Measurements from ENCODE around the gene ATP5PB.

ATP5PB gene

DNA sequence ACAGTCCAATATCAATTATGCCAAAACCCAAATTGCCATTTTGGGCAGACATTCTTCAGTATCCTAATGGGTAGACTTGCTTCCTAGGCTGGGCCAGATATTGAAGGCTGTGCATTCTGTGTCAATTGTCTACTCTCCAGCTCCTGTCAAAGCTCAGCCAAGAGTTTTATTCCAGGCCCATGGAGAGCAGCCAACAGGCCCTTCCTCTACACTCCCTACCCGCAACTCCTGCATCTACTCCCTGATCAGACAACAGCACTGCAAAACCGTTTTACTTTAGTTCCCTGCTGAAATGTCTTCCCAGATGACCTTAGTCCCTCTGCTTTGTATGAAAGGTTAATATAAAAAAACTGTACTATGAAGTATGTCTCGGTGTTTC lies 60.7 kb downstream of the ATP5PB start:
- no peak for DNase-seq

- DNase-seq: no peak
These were observed 62.1 kb downstream of the ATP5PB start for GRCh38 chr1:111511370-111511769.
